Esophagus muscularis mucosa (tissue), 4 donors: ENCODE results near the gene MLANA. TPM values are rescaled to one million over a fixed set of nuclear protein-coding genes. Genes with fewer than 3 reads are reported as not detected.
A peak's percentile ranks its signal among the peaks of the same experiment; 100 is the strongest.
"Not testable (repeated sequence)": the region's sequence is repeated elsewhere in the genome, so short reads cannot be mapped to it uniquely, and the experiment has no call there.

Source experiments
- DNase-seq: peaks from one replicate; pipeline ENCODE4 v3.0.0-alpha.2; 2017; ENCODE audit errors: extremely low spot score
- H3K27ac ChIP-seq, 4 donors: fragments of 200-600 bp; sonication (generic); replicated peaks in 1 of 4; 1 replicate in 3 of 4; 2 replicates in 1 of 4; pipeline ENCODE4 v1.5.1; 2016 to 2019; ENCODE audit warnings: mild to moderate bottlenecking in 1 of 4
- H3K27me3 ChIP-seq, 4 donors: fragments of 200-600 bp; sonication (generic); one replicate each; pipeline versions ENCODE4 v1.5.1 to v1.6.0; 2016 to 2019
- H3K36me3 ChIP-seq, 4 donors: fragments of 200-600 bp; sonication (generic); one replicate each; pipeline ENCODE4 v1.5.1; 2016 to 2019
- H3K4me1 ChIP-seq, 4 donors: fragments of 200-600 bp; sonication (generic); one replicate each; pipeline ENCODE4 v1.5.1; 2016 to 2019
- H3K4me3 ChIP-seq, 4 donors: fragments of 200-600 bp; sonication (generic); 1 replicate in 2 of 4; 2 replicates in 2 of 4; pipeline ENCODE4 v1.5.1; 2016 to 2019; ENCODE audit warnings: mild to moderate bottlenecking in 4 of 4, moderate library complexity in 1 of 4
- H3K9me3 ChIP-seq, 4 donors: fragments of 200-600 bp; sonication (generic); 1 replicate in 3 of 4; 2 replicates in 1 of 4; pipeline ENCODE4 v1.5.1; 2016 to 2019
- CTCF ChIP-seq, 3 experiments: fragments of 200-600 bp in 2 of 3; fragments of 450-650 bp in 1 of 3; sonication (generic) in 2 of 3; IDR thresholded peaks; one replicate each; pipeline ENCODE4 v1.5.1; 2017 to 2019; ENCODE audit warnings: antibody characterized with exemption in 3 of 3, mild to moderate bottlenecking in 2 of 3, moderate library complexity in 1 of 3
- EP300 ChIP-seq: sonication (generic); formaldehyde crosslinking; IDR thresholded peaks from one replicate; pipeline ENCODE4 v1.6.1; 2017; ENCODE audit warnings: antibody characterized with exemption
- POLR2A ChIP-seq: fragments of 450-650 bp; IDR thresholded peaks from one replicate; pipeline ENCODE4 v1.6.1; 2017; ENCODE audit warnings: antibody characterized with exemption, moderate library complexity, mild to moderate bottlenecking, low read depth
- POLR2AphosphoS5 ChIP-seq, 2 donors: sonication (generic); formaldehyde crosslinking; IDR thresholded peaks; one replicate each; pipeline ENCODE4 v1.6.1; 2017; ENCODE audit warnings: antibody characterized with exemption in 2 of 2
- WGBS: methylation state at CpG from one replicate; pipeline ENCODE4 v1.1.5; 2018; 5-methylcytosine and 5-hydroxymethylcytosine counted together
- intact Hi-C: fragments of 100-400 bp; cut with DNase I; formaldehyde crosslinking; loops from one replicate; pipeline ENCODE4 v1.15.1; 2023
- total RNA-seq, 4 donors: library from RNA; depleted of rRNA; stranded (reverse); fragments of >200 nt; gene quantifications; one replicate each; pipeline versions ENCODE4 v1.1.0 to v1.2.1, GENCODE V29; 2016

The MLANA gene
- total RNA-seq, 4 donors from 2014 or later = not detected

- Histone ChIP-seq H3K9me3 (no peaks in the 10 kb centered on the region), H3K4me3 (no peak overlapping the region), H3K27ac (no peak overlapping the region), H3K36me3 (peaks cover 0 to 14% (median 7%) of the 10 kb centered on the region in 4 donors), H3K27me3 (no peaks in the 10 kb centered on the region), H3K4me1 (no peaks in the 10 kb centered on the region)
- 94% methylated on average over 7 of the region's 7 CpGs for WGBS
- intact Hi-C loops = no loop called here
- no peak for DNase-seq
- no peak for TF ChIP-seq POLR2A
- no peak for TF ChIP-seq EP300
- TF ChIP-seq CTCF (IDR thresholded peaks at IDR 0.05) = no peak
- TF ChIP-seq POLR2AphosphoS5 (IDR thresholded peaks at IDR 0.05) = no peak
These were observed 14.0 kb upstream of the MLANA start for GRCh38 chr9:5876711-5877110.

DNA sequence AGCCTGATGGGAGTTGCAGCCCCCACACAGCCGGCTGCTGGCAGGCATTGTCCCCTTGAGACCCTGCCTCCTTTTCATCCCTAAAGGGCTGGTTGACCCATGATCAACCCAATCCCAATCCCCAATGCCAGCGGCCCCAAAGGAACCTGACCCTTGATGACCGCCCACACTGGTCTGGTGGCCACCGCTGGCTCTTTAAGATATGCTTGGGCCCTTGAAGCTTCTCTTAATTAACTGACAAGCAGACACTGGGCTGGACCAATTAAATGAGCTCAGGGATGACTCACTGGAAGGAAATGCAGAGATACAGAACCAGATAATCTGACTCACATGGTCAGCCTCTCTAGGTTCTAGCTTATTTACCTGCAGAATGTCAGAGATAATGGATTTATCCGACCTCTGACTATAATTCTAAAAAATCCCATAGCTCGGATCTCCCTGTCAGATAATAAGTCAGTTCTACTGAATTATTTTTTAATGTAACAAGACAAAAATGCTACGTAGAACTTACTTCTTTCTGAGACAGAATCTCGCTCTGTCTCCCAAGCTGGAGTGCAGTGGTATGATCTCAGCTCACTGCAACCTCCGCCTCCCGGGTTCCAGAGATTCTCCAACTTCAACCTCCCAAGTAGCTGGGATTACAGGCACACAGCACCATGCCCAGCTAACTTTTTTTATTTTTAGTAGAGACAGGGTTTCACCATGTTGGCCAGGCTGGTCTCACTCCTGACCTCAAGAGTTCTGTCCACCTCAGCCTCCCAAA lies 11.1 kb upstream of the MLANA start:
- Histone ChIP-seq H3K9me3 (no peaks in the 10 kb centered on the region), H3K4me3 (no peak overlapping the region), H3K36me3 (peaks cover 0 to 6% (median 5%) of the 10 kb centered on the region in 4 donors), H3K27ac (no peak overlapping the region), H3K4me1 (no peaks in the 10 kb centered on the region), H3K27me3 (no peaks in the 10 kb centered on the region)
- 82% methylated on average over 8 of the region's 10 CpGs for WGBS
- no peak for DNase-seq
- TF ChIP-seq CTCF (IDR thresholded peaks at IDR 0.05) = no peak
- TF ChIP-seq EP300 = no peak
- TF ChIP-seq POLR2AphosphoS5 (IDR thresholded peaks at IDR 0.05) = no peak
- intact Hi-C loops = no loop called here

DNA sequence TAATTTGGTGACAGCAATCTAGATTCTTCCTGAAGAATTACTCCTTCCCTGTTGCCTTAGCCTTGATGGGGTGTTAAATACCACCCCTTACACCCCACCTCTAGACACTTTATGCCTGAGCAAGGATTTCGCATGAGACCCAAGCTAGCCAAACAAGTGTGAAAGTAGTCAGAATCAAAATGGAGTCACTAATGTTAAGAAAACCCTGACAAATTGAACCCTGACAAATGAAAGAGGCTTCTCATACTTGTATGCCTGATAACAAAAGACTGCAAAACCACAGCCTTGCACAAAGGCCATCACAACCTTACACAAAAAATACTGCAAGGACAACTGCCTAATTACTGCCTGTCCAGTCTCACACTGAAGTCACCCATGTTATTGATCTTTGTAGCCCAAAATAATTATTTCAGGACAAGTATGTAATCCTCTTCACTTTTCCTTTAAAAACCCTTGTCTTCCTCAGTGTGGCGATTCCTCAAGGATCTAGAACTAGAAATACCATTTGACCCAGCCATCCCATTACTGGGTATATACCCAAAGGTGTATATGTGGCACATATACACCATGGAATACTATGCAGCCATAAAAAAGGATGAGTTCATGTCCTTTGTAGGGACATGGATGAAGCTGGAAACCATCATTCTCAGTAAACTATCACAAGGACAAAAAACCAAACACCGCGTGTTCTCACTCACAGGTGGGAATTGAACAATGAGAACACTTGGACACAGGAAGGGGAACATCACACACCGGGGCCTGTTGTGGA lies 8.3 kb upstream of the MLANA start:
- H3K9me3 ChIP-seq, DNase-seq, H3K4me3 ChIP-seq, H3K27me3 ChIP-seq, H3K36me3 ChIP-seq, intact Hi-C loops, H3K4me1 ChIP-seq, H3K27ac ChIP-seq: not testable (repeated sequence)
- 100% methylated on average over 5 of the region's 5 CpGs for WGBS

- no peaks in the 10 kb centered on the region for H3K36me3 ChIP-seq
- H3K9me3 ChIP-seq = no peaks in the 10 kb centered on the region
- H3K27ac ChIP-seq = no peak overlapping the region
- H3K27me3 ChIP-seq = no peaks in the 10 kb centered on the region
- intact Hi-C loops = loop anchor here (2.0 kb wide), 1 partner anchor 171 kb away; no protein-coding TSS in a partner anchor
- no peaks in the 10 kb centered on the region for H3K4me1 ChIP-seq
- TF ChIP-seq POLR2AphosphoS5 (IDR thresholded peaks at IDR 0.05) (no peak), CTCF (IDR thresholded peaks at IDR 0.05) (no peak), POLR2A (no peak), EP300 (no peak)
- no peak overlapping the region for H3K4me3 ChIP-seq
- 92% methylated on average over 8 of the region's 9 CpGs for WGBS
- DNase-seq = no peak
These were observed 6.5 kb upstream of the MLANA start for GRCh38 chr9:5884191-5884590.

DNA sequence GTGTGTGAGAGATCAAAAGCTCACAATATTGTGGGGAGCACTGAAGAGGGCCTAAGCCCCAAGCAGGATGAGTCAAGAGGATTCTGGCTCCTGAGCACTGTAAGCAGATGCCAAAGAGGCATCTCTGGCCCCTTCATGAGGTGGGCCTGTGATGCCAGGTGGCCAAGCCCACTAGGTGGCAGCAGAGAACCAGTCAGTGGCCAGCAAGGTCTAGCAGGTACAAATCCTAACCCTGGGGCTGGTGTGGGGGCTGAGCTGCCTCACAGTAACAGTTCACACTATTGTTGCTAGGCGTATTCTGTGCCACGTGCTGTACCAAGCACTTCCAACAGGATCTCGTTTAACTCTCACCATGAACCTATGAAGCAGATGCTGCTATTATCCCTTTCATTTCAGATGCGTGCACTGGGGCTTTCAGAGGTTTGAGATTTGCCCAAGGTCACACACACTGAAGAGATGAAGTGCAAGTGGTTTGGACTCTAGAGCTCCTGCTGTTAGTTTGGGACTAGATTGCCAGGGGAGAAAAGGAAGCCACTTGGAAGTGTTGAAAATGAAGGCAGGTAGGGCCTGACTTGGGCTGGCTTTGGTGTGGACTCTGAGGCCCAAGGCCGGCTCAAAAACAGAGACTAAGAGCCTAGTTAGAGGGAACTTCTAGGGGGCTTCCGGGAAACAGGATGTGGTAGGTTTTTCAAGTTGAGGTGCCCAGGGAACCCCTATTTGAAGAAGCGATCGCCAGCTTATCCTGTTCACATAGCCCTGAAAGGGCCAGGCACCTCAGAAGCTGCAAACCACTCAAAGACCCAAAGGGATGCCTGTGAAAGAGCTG lies 4.4 kb upstream of the MLANA start:
- intact Hi-C loops = no loop called here
- Histone ChIP-seq H3K4me1 (no peaks in the 10 kb centered on the region), H3K4me3 (no peak overlapping the region), H3K27me3 (no peaks in the 10 kb centered on the region), H3K9me3 (no peaks in the 10 kb centered on the region), H3K36me3 (no peaks in the 10 kb centered on the region), H3K27ac (no peak overlapping the region)
- WGBS = 61% methylated on average over 8 of the region's 8 CpGs
- peak; percentile 42 for DNase-seq
- TF ChIP-seq POLR2A (no peak), CTCF (IDR thresholded peaks at IDR 0.05) (peak; percentile 69 to 88 (median 74))
